ENCODE measurements around the gene RPL27. TPM values are rescaled to one million over a fixed set of nuclear protein-coding genes. Genes with fewer than 3 reads are reported as not detected.

The RPL27 gene
- total and polyA plus RNA-seq, 8 donors: 842 to 1,820 (median 1,641) TPM

DNA sequence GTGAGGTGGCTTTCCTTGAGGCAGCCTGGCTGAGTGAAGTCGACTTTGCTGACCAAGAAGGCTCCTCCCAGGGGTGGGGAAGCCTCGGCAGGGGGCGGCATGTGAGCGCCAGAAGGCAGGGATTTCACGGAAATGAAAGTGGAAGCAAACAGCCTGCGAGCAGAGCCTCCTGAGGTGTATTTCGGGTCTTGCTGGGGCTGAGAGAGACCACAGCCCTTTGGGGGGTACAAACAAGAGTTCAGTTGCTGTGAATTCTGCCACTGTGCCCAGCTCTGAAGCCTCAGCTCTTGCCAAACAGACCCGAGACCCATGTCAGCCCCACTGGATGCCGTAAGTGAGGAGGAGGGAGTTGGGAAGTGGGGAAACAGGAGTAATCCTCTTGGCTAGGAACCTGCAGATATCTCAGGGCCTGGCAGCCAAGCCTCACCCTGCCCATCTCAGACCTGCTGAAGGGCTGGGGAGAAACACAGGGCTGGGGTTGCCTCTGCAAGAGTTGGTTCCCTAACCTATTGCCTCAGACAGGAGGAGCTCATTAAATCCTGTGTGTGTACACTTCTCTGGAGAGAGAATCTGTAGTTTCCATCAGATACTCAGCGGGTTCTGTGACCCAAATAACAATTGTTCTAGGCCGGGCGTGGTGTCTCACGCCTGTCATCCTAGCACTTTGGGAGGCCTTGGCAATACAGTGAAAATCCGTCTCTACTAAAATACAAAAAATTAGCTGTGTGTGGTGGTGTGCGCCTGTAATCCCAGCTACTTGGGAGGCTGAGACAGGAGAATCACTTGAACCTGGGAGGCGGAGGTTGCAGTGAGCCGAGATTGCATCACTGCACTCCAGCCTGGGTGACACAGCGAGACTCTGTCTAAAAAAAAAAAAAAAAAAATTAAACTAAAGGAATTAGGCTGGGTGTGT is 8.7 kb downstream of the RPL27 start, which contains the start of gene IFI35:
Gene IFI35 (plus strand): TSS at position 146 of the 913 bp plus-strand sequence. CDS start 164 bp downstream, at position 310.
- Histone ChIP-seq H3K36me3 (peaks cover 0 to 37% of the 10 kb centered on the region in 2 donors), H3K4me1 (peaks cover 4 to 71% of the 10 kb centered on the region in 2 donors), H3K27ac (peak within 1 kb of the TSS; percentile 90 to 95), H3K4me3 (peak within 1 kb of the TSS; percentile 65 to 67), H3K27me3 (no peaks in the 10 kb centered on the region), H3K9me3 (no peaks in the 10 kb centered on the region)
- DNase-seq: peak; percentile 71 to 94 (median 90)
- TF ChIP-seq, protein P1, sequence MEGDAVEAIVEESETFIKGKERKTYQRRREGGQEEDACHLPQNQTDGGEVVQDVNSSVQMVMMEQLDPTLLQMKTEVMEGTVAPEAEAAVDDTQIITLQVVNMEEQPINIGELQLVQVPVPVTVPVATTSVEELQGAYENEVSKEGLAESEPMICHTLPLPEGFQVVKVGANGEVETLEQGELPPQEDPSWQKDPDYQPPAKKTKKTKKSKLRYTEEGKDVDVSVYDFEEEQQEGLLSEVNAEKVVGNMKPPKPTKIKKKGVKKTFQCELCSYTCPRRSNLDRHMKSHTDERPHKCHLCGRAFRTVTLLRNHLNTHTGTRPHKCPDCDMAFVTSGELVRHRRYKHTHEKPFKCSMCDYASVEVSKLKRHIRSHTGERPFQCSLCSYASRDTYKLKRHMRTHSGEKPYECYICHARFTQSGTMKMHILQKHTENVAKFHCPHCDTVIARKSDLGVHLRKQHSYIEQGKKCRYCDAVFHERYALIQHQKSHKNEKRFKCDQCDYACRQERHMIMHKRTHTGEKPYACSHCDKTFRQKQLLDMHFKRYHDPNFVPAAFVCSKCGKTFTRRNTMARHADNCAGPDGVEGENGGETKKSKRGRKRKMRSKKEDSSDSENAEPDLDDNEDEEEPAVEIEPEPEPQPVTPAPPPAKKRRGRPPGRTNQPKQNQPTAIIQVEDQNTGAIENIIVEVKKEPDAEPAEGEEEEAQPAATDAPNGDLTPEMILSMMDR (IDR thresholded peaks at IDR 0.05): peak in 1 of 2 donors; percentile 18
- peak; percentile 97 for ATAC-seq
- intact Hi-C loops (cut with DNase I): no loop called here

DNA sequence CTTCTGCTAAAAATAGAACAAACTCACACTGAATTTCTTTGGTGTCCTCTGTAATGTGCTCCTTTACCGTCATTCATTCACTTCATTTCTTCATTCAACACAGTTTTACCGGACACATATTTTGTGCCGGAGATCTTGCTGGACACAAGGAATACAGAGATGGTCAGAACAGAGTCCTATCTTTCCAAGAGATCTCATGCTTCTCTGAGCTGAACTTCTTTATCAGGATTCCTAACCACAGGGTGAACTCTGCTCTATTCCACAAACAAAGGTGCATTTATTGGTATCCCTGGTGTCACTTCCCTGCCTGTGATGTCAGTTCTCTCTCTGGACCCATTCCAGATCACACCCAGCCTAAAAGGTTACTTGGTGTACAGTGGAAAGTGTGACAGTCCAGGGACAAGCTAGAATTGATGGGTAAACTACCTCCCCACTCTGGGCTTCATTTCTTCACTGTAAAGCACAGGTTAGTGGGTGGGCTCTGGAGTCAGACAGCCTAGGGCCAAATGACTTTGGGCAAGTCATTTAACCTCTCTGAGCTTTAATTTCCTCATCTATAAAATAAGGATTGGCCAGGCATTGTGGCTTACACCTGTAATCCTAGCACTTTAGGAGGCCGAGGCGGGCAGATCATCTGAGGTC is 12.6 kb downstream of the RPL27 start:
- TF ChIP-seq, protein P1 (IDR thresholded peaks at IDR 0.05): no peak
- peaks cover 4 to 75% of the 10 kb centered on the region in 2 donors for H3K4me1 ChIP-seq
- no peaks in the 10 kb centered on the region for H3K9me3 ChIP-seq
- ATAC-seq (no peak), DNase-seq (no peak)
- peaks cover 0 to 44% of the 10 kb centered on the region in 2 donors for H3K36me3 ChIP-seq
- no peaks in the 10 kb centered on the region for H3K27me3 ChIP-seq
- intact Hi-C loops (cut with DNase I): no loop called here
- no peak overlapping the region for H3K4me3 ChIP-seq
- peak overlapping the region in 1 of 2 donors; percentile 4 for H3K27ac ChIP-seq

GRCh38 chr17:43011728-43012472 is 13.7 kb downstream of the RPL27 start:
- ATAC-seq (no peak), DNase-seq (peak in 1 of 4 donors; percentile 39)
- Histone ChIP-seq H3K36me3 (peaks cover 0 to 55% of the 10 kb centered on the region in 2 donors), H3K27me3 (no peaks in the 10 kb centered on the region), H3K9me3 (no peaks in the 10 kb centered on the region), H3K4me1 (peaks cover 4 to 80% of the 10 kb centered on the region in 2 donors), H3K27ac (no peak overlapping the region), H3K4me3 (no peak overlapping the region)
- TF ChIP-seq, protein P1 (IDR thresholded peaks at IDR 0.05): no peak
- intact Hi-C loops (cut with DNase I): no loop called here

- TF ChIP-seq, protein P1 (IDR thresholded peaks at IDR 0.05): no peak
- intact Hi-C loops (cut with DNase I): no loop called here
- DNase-seq (no peak), ATAC-seq (no peak)
- Histone ChIP-seq H3K9me3 (no peaks in the 10 kb centered on the region), H3K36me3 (peaks cover 0 to 67% of the 10 kb centered on the region in 2 donors), H3K27ac (no peak overlapping the region), H3K4me1 (peaks cover under 1 to 72% of the 10 kb centered on the region in 2 donors), H3K27me3 (no peaks in the 10 kb centered on the region), H3K4me3 (no peak overlapping the region)
Measured at GRCh38 chr17:43013296-43013695, 15.1 kb downstream of the RPL27 start.

Data from left lung (tissue), 10 donors.